GM18951 (cell line): ENCODE results near the gene BTN2A1.
A peak's percentile ranks its signal among the peaks of the same experiment; 100 is the strongest.
"Not testable (repeated sequence)": the region's sequence is repeated elsewhere in the genome, so short reads cannot be mapped to it uniquely, and the experiment has no call there.

Experiments used
- POLR2A ChIP-seq: IDR thresholded peaks from 4 replicates; pipeline ENCODE4 v1.6.1; 2011; ENCODE audit warnings: mild to moderate bottlenecking; ENCODE audit not compliant: insufficient read length, insufficient read depth; ENCODE audit errors: extremely low read depth
- in situ Hi-C: fragments of 300-500 bp; cut with MboI; formaldehyde crosslinking; loops from one replicate; pipeline ENCODE4 v1.12.0; 2022; ENCODE audit warnings: low sequenced_read_pairs, mixed read lengths, inconsistent platforms; ENCODE audit not compliant: unreplicated experiment

Gene BTN2A1

DNA sequence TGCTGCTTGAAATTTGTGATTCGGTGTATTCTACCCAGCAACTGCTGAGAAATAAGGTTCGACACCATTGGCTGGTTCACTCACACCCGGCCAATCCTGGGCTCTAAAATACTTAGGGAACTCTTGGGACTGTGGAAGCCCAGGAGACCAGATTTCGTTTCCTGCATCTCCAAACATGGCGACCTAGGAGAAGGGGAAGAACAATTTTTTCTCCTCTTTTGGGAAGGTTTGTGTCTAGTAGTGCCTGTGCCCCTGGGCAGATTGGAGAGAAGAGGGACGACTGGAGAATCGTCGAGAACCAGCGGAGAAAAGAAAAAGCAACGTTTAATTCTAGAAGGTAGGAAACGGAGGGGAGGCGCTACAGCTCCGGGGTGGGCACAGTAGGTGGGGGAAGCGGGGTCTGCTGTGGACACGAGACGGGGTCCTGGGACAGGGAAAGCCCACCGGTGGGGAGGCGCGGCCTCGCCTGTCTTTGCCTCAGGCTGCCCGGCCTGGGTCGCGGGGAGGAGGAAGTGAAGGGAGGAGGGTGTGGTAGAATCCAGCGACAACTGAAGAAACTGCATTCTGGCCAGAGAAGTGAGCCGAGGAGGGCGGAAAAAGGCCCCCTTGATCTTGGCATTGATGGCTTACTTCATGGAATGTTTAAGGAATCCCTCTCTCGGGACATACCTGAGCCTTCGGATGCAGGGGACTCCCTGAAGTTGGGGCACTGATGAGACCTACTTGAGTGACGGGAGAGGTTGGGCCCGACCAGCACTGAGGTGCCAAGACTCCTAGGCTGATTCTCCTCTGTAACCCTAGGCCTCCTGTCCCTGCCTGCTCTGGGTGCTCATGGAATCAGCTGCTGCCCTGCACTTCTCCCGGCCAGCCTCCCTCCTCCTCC, at the start of gene BTN2A1:
BTN2A1 (plus strand) TSS at position 150 of the 883 bp plus-strand sequence; CDS start at position 832, 682 bp downstream.
- in situ Hi-C loops: no loop called here
- TF ChIP-seq POLR2A: peak; percentile 44

DNA sequence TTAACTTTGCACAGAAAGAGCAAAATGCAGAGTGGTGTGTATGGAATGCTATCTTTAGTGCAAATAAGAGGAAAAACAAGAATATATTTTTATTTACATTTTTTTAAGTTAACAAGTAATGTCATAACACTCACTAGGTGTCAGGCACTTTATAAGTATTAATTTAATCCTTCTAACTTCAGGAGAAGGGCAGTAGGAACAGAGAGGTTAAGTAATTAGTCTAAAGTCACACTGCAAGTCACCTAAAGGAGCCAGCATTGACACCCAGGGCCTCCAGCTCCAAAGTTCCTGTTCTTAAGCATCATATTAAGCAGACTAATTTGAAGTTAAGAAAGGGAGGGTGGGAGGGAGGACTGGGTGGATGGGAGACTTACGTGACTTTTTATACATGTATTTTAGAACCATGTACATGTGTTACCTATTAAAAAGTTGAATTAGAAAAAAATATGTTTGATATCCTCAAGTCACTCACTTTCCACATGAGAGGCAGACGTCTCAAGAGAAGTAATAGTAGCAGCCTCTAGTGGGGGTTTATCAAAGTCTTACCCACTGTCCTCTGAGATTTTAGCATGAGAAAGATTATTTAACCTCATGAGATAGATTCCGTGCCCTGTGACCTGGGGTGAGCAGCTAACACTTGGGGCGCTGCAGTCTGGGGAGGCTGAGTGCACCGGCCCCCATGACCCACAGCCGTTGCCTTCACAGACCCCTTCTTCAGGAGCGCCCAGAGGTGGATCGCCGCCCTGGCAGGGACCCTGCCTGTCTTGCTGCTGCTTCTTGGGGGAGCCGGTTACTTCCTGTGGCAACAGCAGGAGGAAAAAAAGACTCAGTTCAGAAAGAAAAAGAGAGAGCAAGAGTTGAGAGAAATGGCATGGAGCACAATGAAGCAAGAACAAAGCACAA, 48.7 kb upstream of the BTN2A1 start:
- no peak for TF ChIP-seq POLR2A
- in situ Hi-C loops: no loop called here

DNA sequence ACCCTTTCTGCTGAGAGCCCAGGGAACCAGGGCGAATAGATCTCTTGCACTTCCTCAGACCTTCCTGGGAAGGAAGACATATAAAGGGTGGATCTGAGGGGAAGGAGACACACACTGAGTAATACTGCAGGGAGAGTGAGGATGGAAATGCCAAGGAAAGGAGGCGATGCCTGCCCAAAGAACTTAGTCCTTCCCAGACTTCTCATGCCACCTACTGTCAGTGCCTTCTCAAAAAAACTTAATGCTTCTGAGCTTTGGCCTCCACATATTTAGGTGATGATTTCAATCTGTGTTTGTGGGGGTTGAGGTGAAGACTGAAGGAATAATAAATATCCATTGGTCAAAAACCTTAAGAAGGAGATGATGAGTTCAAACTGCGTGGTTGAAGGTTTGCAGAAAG, 46.0 kb upstream of the BTN2A1 start:
- no peak for TF ChIP-seq POLR2A
- in situ Hi-C loops: no loop called here

DNA sequence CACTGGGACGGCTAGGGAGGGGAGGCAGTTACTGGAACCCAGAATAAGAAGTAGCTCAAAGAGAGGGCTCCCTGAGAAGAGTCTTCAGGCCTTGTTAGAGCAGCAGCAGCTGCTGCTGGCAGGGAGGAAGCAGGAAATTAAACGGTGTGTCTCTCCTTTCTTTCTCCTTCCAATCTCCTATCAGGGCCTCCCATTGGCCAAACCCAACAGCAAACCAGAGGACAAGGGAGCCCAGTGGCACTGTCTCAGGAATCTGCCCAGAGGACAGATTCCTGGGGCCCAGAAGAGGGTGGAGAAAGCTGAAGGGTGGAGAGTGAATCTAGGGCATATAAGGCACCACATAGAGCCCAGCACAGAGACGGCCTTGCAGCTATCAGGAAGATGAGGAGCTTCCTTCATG, 45.5 kb upstream of the BTN2A1 start:
- in situ Hi-C loops: no loop called here
- no peak for TF ChIP-seq POLR2A

DNA sequence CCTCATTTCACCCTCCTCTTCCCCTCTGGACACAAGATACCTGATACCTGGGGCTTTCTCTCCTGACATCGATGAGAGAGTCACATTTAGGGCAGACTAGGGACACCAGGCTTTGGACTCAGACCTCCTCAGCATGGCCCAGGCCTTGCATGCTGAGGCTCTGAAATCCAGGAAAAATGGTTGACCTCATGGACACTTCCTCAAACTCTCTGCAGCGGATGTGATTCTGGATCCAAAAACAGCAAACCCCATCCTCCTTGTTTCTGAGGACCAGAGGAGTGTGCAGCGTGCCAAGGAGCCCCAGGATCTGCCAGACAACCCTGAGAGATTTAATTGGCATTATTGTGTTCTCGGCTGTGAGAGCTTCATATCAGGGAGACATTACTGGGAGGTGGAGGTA, 44.8 kb upstream of the BTN2A1 start:
- TF ChIP-seq POLR2A: no peak
- in situ Hi-C loops: no loop called here

DNA sequence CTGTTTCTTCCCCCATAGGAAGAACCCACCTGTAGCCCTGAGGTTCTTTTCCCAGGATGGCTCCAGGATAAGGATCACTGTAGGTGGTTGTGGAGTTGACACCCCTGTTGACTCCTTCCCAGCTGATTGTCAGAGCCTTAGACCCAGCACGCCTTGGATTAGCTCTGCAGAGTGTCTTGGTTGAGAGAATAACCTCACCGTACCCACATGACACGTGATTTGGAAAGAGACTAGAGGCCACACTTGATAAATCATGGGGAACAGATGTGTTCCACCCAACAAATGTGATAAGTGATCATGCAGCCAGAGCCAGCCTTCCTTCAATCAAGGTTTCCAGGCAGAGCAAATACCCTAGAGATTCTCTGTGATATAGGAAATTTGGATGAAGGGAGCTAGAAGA, 43.5 kb upstream of the BTN2A1 start:
- in situ Hi-C loops: no loop called here
- no peak for TF ChIP-seq POLR2A

DNA sequence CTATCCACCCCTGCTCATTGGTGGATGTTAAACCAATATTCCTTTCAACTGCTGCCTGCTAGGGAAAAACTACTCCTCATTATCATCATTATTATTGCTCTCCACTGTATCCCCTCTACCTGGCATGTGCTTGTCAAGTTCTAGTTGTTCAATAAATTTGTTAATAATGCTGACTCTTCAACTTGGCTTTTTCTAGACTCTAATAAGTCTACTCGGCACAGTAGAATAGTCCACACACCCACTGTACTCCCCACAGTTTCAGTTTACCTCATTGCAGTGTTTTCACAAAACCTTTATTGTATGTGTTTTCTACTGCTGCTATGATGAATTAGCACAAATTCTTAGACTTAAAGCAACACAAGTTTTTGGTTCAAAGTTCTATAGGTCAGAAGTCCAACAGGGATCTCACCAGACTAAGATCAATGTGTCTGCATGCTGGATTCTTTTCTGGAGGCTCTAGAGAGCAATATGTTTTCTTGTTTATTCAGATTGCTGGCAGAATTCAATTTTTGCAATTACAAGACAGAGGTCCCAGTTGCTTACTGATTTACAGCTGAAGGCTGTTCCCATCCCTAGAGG, 42.6 kb upstream of the BTN2A1 start:
- in situ Hi-C loops: no loop called here
- TF ChIP-seq POLR2A: no peak

DNA sequence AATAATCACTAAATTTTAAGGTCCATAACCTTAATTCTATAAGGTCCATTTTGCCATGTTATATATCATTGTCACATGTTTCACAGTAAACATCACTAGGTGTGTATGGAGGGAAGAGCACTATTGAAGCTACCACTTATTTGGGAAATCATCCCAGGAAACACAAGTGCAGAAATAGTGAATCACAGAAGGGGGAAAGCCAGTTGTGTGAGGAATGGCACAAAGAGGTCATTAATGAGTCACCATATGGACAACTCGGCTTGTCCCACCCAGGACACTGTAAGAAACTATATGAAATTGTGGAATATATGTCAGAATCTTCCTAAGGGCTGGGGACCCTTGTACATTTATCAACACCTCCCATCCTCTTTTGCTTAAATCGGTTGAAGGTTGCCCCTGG, 42.0 kb upstream of the BTN2A1 start:
- TF ChIP-seq POLR2A: no peak
- in situ Hi-C loops: no loop called here

DNA sequence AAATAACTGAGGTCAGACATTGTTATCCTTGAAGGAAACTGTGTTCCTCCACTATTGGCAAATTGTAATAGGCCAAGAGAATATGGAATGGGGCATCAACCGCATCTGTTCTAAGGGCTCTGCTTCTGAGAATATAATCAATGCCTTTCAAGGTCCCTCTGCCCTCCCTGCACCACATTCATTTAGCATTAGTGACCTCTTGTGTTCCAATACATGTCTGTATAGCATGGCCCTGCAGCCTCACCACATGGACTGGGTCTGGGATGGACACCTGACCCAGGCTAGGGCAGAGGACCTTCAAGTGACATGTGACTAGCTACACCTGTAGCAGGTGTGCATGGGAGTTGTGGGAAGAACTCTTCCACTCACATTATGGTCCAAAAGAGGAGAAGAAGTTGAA, 41.5 kb upstream of the BTN2A1 start:
- in situ Hi-C loops: no loop called here
- TF ChIP-seq POLR2A: no peak

DNA sequence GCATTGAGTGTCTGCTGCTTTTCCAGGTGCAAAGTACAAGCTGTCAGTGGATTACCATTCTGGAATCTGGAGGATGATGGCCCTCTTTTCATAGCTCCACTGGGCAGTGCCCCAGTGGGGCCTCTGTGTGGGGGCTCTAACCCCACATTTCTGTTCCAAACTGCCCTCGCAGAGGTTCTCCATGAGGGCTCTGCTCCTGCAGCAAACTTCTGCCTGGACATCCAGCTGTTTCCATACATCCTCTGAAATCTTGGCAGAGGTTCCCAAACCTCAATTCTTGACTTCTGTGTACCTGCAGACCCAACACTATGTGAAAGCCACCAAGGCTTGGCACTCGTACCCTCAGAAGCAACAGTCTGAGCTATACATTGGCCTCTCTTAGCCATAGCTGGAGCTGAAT, 39.7 kb upstream of the BTN2A1 start:
- in situ Hi-C loops: not testable (repeated sequence)

DNA sequence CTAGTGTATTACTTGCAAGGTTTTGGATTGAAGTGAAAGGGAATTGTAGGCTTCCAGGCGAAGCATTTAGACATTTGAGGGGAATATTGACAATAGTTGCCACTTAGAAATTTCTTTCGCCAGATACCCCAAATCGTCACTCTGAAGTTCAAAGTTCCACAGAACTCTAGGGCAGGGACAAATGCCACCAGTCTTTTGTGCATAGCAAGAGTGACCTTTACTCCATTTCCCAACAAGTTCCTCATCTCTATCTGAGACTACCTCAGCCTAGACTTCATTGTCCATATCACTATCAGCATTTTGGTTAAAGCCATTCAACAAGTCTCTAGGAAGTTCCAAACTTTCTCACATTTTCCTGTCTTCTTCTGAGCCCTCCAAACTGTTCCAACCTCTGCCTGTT, 39.0 kb upstream of the BTN2A1 start:
- in situ Hi-C loops: not testable (repeated sequence)

DNA sequence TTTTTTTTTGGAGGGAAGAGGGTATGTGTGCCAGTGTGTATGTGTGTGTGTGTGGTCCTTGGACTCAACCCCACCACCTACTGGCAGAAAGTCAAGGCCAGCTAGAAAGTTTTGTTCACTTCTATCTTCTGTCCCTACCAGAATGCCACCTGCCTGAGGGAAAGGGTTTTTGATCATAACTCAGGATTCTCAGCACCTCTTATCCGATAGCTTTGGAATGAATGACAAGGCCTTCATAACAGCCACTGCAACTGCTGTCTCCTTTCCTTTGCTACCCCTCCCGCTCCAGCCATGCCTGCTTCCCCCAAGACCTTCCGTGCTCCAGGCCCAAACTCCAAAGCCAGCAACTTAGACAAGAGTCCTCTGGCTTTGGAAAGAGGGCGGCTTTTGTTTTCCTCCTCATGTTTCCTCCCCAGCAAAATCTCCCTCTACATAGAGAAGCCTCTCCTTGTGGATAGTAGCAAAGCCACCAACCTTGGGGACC, 37.0 kb upstream of the BTN2A1 start:
- TF ChIP-seq POLR2A: no peak
- in situ Hi-C loops: no loop called here
